Cardiac fibroblast (primary cell): ENCODE measurements around the gene ZNF385D.

ENCODE experiments used
- DNase-seq, 2 donors: peaks; one replicate each; pipeline versions ENCODE4 v3.0.0 to v3.0.0-alpha.2; 2010; ENCODE audit warnings: low read depth in 2 of 2
- H3K4me3 ChIP-seq, 2 donors: replicated peaks in 1 of 2; 1 replicate in 1 of 2; 2 replicates in 1 of 2; pipeline ENCODE4 v1.5.1; 2011; ENCODE audit warnings: low read depth in 2 of 2, low read length in 2 of 2, mild to moderate bottlenecking in 2 of 2, moderate library complexity in 1 of 2
- TF ChIP-seq, protein P1 (sequence below): IDR thresholded peaks from one replicate; pipeline ENCODE4 v1.5.1; 2011; ENCODE audit warnings: low read depth, mild to moderate bottlenecking, low read length, inconsistent platforms

ZNF385D gene, protein sequence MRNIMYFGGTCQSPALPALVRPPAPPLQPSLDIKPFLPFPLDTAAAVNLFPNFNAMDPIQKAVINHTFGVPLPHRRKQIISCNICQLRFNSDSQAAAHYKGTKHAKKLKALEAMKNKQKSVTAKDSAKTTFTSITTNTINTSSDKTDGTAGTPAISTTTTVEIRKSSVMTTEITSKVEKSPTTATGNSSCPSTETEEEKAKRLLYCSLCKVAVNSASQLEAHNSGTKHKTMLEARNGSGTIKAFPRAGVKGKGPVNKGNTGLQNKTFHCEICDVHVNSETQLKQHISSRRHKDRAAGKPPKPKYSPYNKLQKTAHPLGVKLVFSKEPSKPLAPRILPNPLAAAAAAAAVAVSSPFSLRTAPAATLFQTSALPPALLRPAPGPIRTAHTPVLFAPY

DNA sequence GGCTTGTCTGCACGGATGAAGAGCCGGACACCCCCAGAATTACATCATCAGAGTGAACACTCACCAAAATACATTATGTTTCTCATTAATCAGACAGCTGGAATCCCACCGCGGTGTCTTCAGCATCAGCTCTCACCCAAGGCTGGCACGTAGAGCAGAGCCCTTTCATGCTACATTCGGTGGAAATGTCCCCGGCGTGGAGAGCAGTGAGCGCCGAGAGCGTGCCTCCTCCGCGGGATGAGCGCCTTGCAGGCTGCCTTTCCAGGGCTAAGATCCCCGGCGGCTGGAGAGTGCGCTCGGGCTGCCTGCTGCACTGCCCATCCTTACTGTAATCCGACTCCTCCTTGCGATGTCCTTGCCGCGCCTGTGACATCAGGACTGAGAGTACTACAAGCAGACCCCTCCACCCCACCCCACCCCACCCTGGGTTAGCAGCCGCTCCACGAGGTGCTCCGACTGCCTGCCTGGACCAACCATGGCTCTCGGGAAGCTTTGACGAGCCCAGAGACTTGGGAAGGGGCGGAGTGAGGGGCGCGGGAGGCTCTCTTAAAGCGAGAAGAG lies at the start of gene ZNF385D:
TSS of gene ZNF385D (minus strand) at position 380 of the 561 bp plus-strand sequence. CDS start at position 86, 294 bp downstream.
- peak within 1 kb of the TSS; percentile 51 to 55 for H3K4me3 ChIP-seq
- TF ChIP-seq, protein P1, sequence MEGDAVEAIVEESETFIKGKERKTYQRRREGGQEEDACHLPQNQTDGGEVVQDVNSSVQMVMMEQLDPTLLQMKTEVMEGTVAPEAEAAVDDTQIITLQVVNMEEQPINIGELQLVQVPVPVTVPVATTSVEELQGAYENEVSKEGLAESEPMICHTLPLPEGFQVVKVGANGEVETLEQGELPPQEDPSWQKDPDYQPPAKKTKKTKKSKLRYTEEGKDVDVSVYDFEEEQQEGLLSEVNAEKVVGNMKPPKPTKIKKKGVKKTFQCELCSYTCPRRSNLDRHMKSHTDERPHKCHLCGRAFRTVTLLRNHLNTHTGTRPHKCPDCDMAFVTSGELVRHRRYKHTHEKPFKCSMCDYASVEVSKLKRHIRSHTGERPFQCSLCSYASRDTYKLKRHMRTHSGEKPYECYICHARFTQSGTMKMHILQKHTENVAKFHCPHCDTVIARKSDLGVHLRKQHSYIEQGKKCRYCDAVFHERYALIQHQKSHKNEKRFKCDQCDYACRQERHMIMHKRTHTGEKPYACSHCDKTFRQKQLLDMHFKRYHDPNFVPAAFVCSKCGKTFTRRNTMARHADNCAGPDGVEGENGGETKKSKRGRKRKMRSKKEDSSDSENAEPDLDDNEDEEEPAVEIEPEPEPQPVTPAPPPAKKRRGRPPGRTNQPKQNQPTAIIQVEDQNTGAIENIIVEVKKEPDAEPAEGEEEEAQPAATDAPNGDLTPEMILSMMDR: no peak
- peak; percentile 62 to 73 for DNase-seq

DNA sequence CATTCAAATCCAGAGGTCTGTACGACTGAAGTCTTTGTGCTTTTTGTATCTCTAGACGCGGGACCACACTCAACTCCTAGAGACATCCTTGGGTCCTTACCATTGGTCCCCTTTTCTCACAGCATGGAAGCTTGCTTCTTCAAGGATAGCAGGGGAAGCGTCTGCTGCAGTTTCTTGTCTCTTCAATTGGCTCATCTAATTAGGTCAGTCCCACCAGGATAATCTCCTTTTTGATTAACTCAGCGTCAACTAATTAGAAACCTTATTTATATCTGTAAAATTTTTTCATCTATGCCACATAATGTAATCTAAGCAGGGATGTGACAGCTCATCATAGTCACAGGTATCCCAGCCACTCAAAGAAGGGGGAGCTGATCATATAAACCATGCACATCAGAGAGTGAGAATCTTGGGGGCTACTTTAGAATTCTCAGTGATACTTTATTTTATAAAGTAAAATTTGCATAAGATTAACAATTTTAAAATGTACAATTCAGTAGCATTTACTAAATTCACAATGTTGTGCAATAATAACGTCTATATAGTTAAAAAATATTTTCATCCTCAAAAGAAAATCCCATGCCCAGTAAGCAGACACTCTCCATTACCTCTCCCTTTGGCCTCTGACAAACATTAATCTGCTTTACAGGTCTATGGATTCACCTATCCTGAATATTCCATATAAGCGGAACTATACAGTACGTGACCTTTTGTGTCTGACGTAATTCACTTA lies 47.5 kb upstream of the ZNF385D start:
- TF ChIP-seq, protein P1: no peak
- no peak for DNase-seq
- H3K4me3 ChIP-seq: no peak overlapping the region

DNA sequence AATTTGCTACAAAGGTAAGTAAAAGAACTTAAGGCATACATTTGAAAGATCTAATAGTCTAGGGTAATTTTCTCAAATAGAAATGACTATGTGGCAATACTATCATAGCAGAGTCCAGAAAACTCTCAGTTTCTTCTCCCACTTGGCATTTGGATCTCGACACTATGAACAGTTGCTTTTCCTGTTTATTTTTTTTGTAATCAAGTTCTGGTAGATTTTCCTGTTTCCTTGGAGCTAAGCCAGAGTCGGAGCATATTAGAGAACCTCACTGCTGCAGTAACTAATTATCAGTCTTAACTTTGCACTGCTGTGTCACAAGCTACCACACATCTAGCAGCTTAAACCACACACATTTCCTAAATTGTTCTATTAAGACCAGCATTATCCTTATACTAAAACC lies 44.9 kb upstream of the ZNF385D start:
- no peak overlapping the region for H3K4me3 ChIP-seq
- TF ChIP-seq, protein P1: no peak
- DNase-seq: peak in 1 of 2 donors; percentile 27

DNA sequence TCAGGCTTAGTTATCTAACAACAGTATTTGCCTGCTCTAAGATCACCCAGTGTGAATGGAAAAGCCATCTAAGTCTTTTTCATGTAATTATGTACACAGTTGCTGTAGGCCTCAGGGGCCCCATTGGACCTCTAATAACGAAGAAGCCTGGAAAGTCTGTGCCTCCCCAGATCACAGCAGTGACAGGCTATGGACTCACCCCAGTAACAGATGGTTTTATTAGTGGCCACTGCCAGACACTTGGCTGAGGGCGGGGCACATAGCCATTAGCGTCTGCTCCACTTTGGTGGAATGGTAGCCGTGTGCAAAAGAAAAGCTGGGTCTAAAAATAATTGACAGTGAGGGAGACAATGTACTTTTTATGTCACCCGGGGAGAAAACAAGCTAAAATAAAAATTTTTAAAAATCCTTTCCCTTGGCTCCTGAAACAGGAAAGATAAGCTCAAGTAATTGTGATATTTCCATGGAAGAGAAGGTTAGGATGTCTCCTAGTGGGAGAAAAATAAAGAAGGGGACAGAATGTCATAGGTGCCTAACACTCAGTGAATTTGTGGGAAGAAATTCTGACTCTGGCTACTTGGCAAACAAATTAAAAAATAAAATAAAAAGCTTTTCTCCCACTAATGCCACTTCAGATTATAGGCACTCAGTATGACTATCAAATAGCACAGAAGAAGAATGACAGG lies 44.3 kb upstream of the ZNF385D start:
- no peak for DNase-seq
- H3K4me3 ChIP-seq: no peak overlapping the region
- TF ChIP-seq, protein P1: no peak

DNA sequence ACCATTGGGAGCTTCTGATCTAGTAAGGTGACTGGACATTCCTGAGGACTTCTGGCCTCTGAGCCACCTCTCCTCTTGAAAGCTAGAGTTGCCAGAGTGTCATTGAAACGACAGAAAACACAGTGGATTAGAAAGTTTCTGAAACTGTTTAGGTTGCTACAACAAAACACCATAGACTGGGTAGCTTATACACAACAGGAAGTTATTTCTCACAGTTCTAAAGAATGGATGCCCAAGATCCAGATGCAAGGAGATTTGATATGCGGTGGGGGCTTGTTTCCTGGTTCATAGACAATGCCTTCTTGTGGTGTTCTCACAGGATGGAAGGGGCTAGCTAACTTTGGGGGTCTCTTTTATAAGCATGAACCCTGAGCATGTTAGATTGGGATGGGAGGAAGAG lies 43.3 kb upstream of the ZNF385D start:
- no peak overlapping the region for H3K4me3 ChIP-seq
- no peak for DNase-seq
- TF ChIP-seq, protein P1: no peak

DNA sequence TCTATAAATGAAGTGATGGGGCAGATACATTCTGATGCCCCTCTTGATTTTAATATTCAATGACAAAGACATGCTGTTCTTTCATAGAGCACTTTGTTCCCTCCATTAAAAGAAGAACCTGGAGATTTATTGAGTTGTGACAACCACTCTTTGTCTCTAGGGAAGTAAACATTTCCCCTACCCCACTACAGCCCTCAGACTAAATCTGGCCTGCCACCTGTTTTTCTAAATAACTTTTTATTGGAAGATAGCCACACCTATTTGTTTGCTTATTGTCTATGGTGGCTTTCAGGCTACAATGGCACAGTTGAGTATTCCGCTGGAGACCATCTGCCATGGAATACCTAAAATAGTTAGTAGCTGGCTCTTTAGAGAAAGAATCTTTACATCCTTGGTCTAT lies 41.2 kb upstream of the ZNF385D start:
- no peak for DNase-seq
- TF ChIP-seq, protein P1: no peak

More for the DNA sequence above, 41.2 kb upstream of the ZNF385D start:
- H3K4me3 ChIP-seq: no peak overlapping the region
